Heart right ventricle (tissue), 16 donors: Measurements from ENCODE around the gene SMPDL3B. TPM values are rescaled to one million over a fixed set of nuclear protein-coding genes. Genes with fewer than 3 reads are reported as not detected.

ENCODE experiments used
- ATAC-seq, 8 donors: fragments of 200-7000 bp; cut with Tn5 transposase; one replicate each; pipeline ENCODE4 v1.9.1; 2020; ENCODE audit warnings: mild to moderate bottlenecking in 8 of 8, moderate library complexity in 8 of 8, moderate number of reproducible peaks in 1 of 8
- DNase-seq, 2 donors: peaks; one replicate each; pipeline ENCODE4 v3.0.0-alpha.2; 2020
- H3K27ac ChIP-seq, 10 donors: fragments of 200-600 bp; sonication (generic) in 2 of 10; one replicate each; pipeline versions ENCODE4 v1.5.0 to v1.8.0; 2020 to 2022; ENCODE audit warnings: mild to moderate bottlenecking in 3 of 10
- H3K27me3 ChIP-seq, 7 donors: fragments of 200-600 bp; one replicate each; pipeline ENCODE4 v1.8.0; 2021 to 2022; ENCODE audit warnings: mild to moderate bottlenecking in 2 of 7
- H3K36me3 ChIP-seq, 9 donors: fragments of 200-600 bp; sonication (generic) in 1 of 9; one replicate each; pipeline versions ENCODE4 v1.5.0 to v1.8.0; 2020 to 2022; ENCODE audit warnings: mild to moderate bottlenecking in 2 of 9
- H3K4me1 ChIP-seq, 9 donors: fragments of 200-600 bp; sonication (generic) in 1 of 9; one replicate each; pipeline versions ENCODE4 v1.5.0 to v1.8.0; 2020 to 2022; ENCODE audit warnings: mild to moderate bottlenecking in 4 of 9
- H3K4me3 ChIP-seq, 10 donors: fragments of 200-600 bp; sonication (generic) in 2 of 10; one replicate each; pipeline versions ENCODE4 v1.5.0 to v1.8.0; 2020 to 2022; ENCODE audit warnings: mild to moderate bottlenecking in 7 of 10, moderate library complexity in 2 of 10
- H3K9me3 ChIP-seq, 11 donors: fragments of 200-600 bp in 10 of 11; sonication (generic) in 2 of 11; one replicate each; pipeline versions ENCODE4 v1.5.0 to v1.8.0; 2013 to 2022; ENCODE audit warnings: mild to moderate bottlenecking in 2 of 11, control low read depth in 1 of 11, moderate library complexity in 1 of 11
- WGBS, 2 donors: extraction: QIAGEN DNeasy Blood & Tissue Kit; methylation state at CpG; one replicate each; pipeline ENCODE4 v1.1.7; 2013; ENCODE audit warnings: inconsistent platforms in 1 of 2; 5-methylcytosine and 5-hydroxymethylcytosine counted together
- intact Hi-C, 10 donors: fragments of 100-400 bp; cut with DNase I; formaldehyde crosslinking; loops; one replicate each; pipeline versions ENCODE4 v1.11.1 to v1.14.2; 2022
- polyA plus RNA-seq, 2 donors: library from polyadenylated mRNA; stranded (reverse); fragments of 200-250 nt; gene quantifications; one replicate each; pipeline ENCODE4 v1.2.3, GENCODE V29; 2013
- total RNA-seq, 10 donors: library from RNA; stranded (reverse); fragmentation: NEBNext Ultra II Directional in 3 of 10; extraction: Animal tissue kit (Norgen Biotek cat#: 25700) in 3 of 10; gene quantifications; one replicate each; pipeline versions ENCODE4 v1.2.1 to v1.2.4, GENCODE V29; 2021 to 2023
- TF ChIP-seq, protein P1 (sequence below), 9 donors: fragments of 200-600 bp; sonication (generic) in 2 of 9; IDR thresholded peaks; one replicate each; pipeline versions ENCODE4 v1.5.0 to v1.8.0; 2021 to 2022; ENCODE audit warnings: antibody characterized with exemption in 9 of 9, mild to moderate bottlenecking in 5 of 9, moderate library complexity in 1 of 9
- donor health status: Arrhythmogenic right ventricular cardiomyopathy.
- donor health status: ischemic (EF 13 %, LVEDD 7.1; RV severe dilation, severe dysfunction).
- donor health status: healthy with polysubstance abuse.
- donor health status: DM: no; HTN: yes; CAD: no.
- donor health status: DM: no; HTN: no; CAD: no.
- donor health status: ischemic (EF 25% LVEDD 6.9; RV normal size, moderate dysfunction).
- donor health status: ischemic (EF 25% LVEDD 5.7; RV mildly dilated, moderate dysfunction).
- donor health status: healthy.
- donor health status: DM: yes; HTN: yes; CAD: no.
- donor health status: Ischemic cardiomyopathy.
- donor health status: ischemic (EF 35%, LVEDD 5.7; RV mildly dilated, moderate dysfunction).
- donor health status: nonischemic (EF 11% LVEDD 7.7; RV severe dilation, severe dysfunction).
- donor health status: DM: yes; HTN: yes; CAD: no.
- donor health status: PGD.
- donor health status: ischemic (EF 29% LVEDD 5.4; RV normal size, mild dysfunction).
- donor health status: nonischemic (EF 23%, LVEDD 6.1; RV moderate dilation, normal function).

SMPDL3B gene
- total and polyA plus RNA-seq, 12 donors, result 0.04 to 0.83 (median 0.50) TPM; not detected in 8

DNA sequence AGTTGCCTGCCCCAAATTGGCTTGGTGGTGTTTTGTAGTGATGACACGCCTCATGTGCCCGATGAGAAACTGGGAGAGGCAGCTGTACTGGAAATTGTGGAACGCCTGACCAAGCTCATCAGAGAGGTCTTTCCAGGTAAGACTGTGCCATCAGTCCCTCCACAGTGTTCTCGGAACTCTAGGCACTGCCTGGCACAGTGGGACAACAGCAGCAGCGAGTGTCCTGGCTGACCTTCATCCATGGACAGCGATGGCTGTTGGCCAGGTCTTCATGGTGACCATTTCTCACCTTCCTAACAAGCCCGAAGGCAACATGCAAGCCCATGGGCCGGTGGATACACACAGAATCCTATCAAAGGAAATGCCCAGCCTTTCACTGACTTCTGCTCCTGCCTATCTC is 14.2 kb downstream of the SMPDL3B start:
- intact Hi-C loops, result no loop called here
- Histone ChIP-seq H3K4me3 (no peak overlapping the region), H3K9me3 (no peaks in the 10 kb centered on the region), H3K27me3 (no peaks in the 10 kb centered on the region), H3K36me3 (no peaks in the 10 kb centered on the region), H3K4me1 (peaks cover 0 to 3% (median 0%) of the 10 kb centered on the region in 9 donors), H3K27ac (no peak overlapping the region)
- ATAC-seq, result peak in 4 of 8 donors; percentile 37 to 66 (median 52)
- TF ChIP-seq, protein P1, sequence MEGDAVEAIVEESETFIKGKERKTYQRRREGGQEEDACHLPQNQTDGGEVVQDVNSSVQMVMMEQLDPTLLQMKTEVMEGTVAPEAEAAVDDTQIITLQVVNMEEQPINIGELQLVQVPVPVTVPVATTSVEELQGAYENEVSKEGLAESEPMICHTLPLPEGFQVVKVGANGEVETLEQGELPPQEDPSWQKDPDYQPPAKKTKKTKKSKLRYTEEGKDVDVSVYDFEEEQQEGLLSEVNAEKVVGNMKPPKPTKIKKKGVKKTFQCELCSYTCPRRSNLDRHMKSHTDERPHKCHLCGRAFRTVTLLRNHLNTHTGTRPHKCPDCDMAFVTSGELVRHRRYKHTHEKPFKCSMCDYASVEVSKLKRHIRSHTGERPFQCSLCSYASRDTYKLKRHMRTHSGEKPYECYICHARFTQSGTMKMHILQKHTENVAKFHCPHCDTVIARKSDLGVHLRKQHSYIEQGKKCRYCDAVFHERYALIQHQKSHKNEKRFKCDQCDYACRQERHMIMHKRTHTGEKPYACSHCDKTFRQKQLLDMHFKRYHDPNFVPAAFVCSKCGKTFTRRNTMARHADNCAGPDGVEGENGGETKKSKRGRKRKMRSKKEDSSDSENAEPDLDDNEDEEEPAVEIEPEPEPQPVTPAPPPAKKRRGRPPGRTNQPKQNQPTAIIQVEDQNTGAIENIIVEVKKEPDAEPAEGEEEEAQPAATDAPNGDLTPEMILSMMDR (IDR thresholded peaks at IDR 0.05), result no peak
- WGBS, 2 donors, result 73% methylated on average over 8 of the region's 8 CpGs
- DNase-seq, result no peak

DNA sequence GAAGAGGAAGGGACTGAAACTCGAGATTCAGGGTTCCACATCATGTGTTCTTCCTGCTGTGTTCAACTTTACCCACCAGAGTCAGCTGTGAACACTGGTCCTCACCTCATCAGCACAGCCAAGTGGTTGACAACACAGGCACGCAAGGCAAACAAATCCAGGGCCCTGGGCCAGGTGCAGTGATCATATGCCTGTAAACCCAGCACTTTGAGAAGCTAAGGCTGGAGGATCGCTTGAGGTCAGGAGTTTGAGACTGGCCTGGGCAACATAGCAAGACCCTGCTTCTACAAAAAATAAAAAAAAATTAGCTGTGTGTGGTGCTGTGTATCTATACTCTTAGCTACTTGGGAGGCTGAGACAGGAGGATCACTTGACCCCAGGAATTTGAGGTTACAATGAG is 16.6 kb downstream of the SMPDL3B start:
- intact Hi-C loops, result no loop called here
- WGBS, 2 donors, result 66 to 78% methylated on average over 3 of the region's 3 CpGs
- no peaks in the 10 kb centered on the region for H3K36me3 ChIP-seq

DNA sequence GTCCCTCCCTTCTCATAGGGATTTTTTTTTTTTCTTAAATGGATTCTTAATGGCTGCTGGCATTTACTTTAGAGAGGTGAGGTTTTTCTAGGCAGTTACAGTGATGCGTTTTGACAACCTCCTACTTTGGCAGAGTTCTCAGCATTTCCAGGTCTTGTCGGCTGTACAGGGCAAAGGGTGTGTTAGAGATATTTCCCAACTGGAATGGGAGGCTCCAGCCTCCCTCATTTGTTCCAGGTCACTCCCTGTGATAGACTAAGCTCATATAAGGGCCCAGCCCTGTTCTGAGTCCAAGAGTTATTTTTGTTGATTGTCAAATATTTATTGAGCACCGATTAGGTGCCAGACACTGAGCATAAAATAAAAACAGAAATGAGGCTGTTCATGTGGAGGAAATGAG is 17.3 kb downstream of the SMPDL3B start:
- ATAC-seq (peak in 1 of 8 donors; percentile 50), DNase-seq (no peak)
- Histone ChIP-seq H3K4me3 (no peak overlapping the region), H3K4me1 (no peaks in the 10 kb centered on the region), H3K27ac (no peak overlapping the region), H3K36me3 (no peaks in the 10 kb centered on the region), H3K27me3 (no peaks in the 10 kb centered on the region), H3K9me3 (no peaks in the 10 kb centered on the region)
- TF ChIP-seq, protein P1 (IDR thresholded peaks at IDR 0.05), result no peak
- 53 to 69% methylated on average over 3 of the region's 3 CpGs for WGBS, 2 donors
- intact Hi-C loops, result no loop called here

More for the DNA sequence above, 16.6 kb downstream of the SMPDL3B start:
- H3K27me3 ChIP-seq, result no peaks in the 10 kb centered on the region
- H3K9me3 ChIP-seq, result no peaks in the 10 kb centered on the region
- ATAC-seq (no peak), DNase-seq (no peak)
- TF ChIP-seq, protein P1 (IDR thresholded peaks at IDR 0.05), result no peak
- H3K27ac ChIP-seq, result no peak overlapping the region
- no peaks in the 10 kb centered on the region for H3K4me1 ChIP-seq
- H3K4me3 ChIP-seq, result no peak overlapping the region

DNA sequence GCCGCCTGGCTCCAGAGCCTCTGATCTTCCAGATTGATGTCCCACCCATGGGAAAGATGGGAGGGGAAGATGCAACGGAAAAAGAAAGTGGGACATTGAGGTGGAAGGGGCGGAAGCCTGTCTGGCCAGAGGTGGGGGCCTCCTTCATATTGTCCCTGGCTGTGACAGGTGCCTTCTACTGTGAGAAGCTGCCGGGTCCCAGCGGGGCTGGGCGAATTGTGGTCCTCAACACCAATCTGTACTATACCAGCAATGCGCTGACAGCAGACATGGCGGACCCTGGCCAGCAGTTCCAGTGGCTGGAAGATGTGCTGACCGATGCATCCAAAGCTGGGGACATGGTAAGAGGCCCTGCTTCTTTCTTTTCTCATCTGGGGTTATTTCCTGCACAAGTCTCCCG is 19.4 kb downstream of the SMPDL3B start:
- Histone ChIP-seq H3K4me3 (no peak overlapping the region), H3K4me1 (peaks cover under 1 to 8% (median 4%) of the 10 kb centered on the region in 9 donors), H3K27me3 (no peaks in the 10 kb centered on the region), H3K27ac (no peak overlapping the region), H3K9me3 (no peaks in the 10 kb centered on the region), H3K36me3 (no peaks in the 10 kb centered on the region)
- TF ChIP-seq, protein P1 (IDR thresholded peaks at IDR 0.05), result no peak
- DNase-seq (no peak), ATAC-seq (no peak)
- WGBS, 2 donors, result 96 to 98% methylated on average over 10 of the region's 10 CpGs
- intact Hi-C loops, result no loop called here
